ENCODE data around the gene SERINC1.

DNA sequence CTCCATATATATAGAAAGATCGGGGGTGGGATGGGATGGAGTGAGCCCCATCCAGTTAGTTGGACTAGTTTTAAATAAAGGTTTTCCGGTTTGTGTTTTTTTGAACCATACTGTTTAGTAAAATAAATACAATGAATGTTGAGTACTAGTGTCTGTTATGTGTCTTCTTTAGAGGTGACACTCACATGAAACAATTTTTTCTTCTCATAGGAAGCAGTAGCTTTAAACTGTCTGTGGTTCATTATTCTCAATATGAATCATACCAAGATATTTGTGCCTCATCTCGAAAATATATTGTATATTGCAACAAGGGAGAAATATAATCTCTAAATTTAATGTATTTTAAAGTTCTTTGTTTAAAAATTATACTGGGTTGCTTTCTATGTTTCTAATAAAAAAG, 38.8 kb downstream of the SERINC1 start:
- TF ChIP-seq POLR2AphosphoS5 (IDR thresholded peaks at IDR 0.05; ENCODE audit: low read depth, low read length) (no peak), TAF1 (IDR thresholded peaks at IDR 0.05; ENCODE audit: low read depth, low read length) (no peak), SPI1 (IDR thresholded peaks at IDR 0.05; ENCODE audit: low read depth, low read length) (no peak), POLR2A (IDR thresholded peaks at IDR 0.05; ENCODE audit: low read depth, low read length) (no peak), PAX5 (IDR thresholded peaks at IDR 0.05; ENCODE audit: insufficient read depth, low read length, severe bottlenecking) (no peak), POU2F2 (IDR thresholded peaks at IDR 0.05; ENCODE audit: low read depth, low read length) (no peak)

Data from GM12891 (cell line).